DND-41 (cell line): ENCODE results near the gene REG3A.

Source experiments
- ATAC-seq: fragments of 200-7000 bp; cut with Tn5 transposase; 3 replicates; pipeline ENCODE4 v1.9.1; 2021; ENCODE audit warnings: low read depth; ENCODE audit not compliant: insufficient read depth
- DNase-seq: peaks from one replicate; pipeline ENCODE4 v3.0.0-alpha.2; 2020
- H2AFZ ChIP-seq: 2 replicates; pipeline ENCODE4 v1.6.0; 2012; ENCODE audit warnings: low read depth, low read length
- H3K27ac ChIP-seq: 2 replicates; pipeline ENCODE4 v1.5.1; 2012; ENCODE audit warnings: low read length, inconsistent platforms
- H3K27me3 ChIP-seq: fragments of 200-600 bp; sonication (generic); 2 replicates; pipeline ENCODE4 v1.6.0; 2012; ENCODE audit warnings: low read length, mild to moderate bottlenecking, inconsistent platforms; ENCODE audit not compliant: insufficient read depth, poor library complexity
- H3K36me3 ChIP-seq: 2 replicates; pipeline ENCODE4 v1.5.1; 2012; ENCODE audit warnings: low read length, inconsistent platforms; ENCODE audit not compliant: insufficient read depth
- H3K4me1 ChIP-seq: 2 replicates; pipeline ENCODE4 v1.5.1; 2012; ENCODE audit warnings: mild to moderate bottlenecking, low read length; ENCODE audit not compliant: insufficient read depth
- H3K4me2 ChIP-seq: 2 replicates; pipeline ENCODE4 v1.6.0; 2012; ENCODE audit warnings: mild to moderate bottlenecking, moderate library complexity, low read length, inconsistent platforms; ENCODE audit not compliant: insufficient read depth
- H3K4me3 ChIP-seq, 2 experiments: fragments of 200-600 bp in 1 of 2; shearing (Covaris generic) in 1 of 2; 2 replicates each; pipeline ENCODE4 v1.5.1; 2012 to 2016; ENCODE audit warnings: inconsistent platforms in 2 of 2, low read length in 2 of 2, mild to moderate bottlenecking in 2 of 2, low read depth in 1 of 2, moderate library complexity in 1 of 2
- H3K79me2 ChIP-seq: 2 replicates; pipeline ENCODE4 v1.6.0; 2012; ENCODE audit warnings: low read length, inconsistent platforms; ENCODE audit not compliant: insufficient read depth
- H3K9ac ChIP-seq: 2 replicates; pipeline ENCODE4 v1.6.0; 2012; ENCODE audit warnings: low read depth, mild to moderate bottlenecking, inconsistent platforms, low read length, moderate library complexity
- H3K9me3 ChIP-seq: 2 replicates; pipeline ENCODE4 v1.5.1; 2012; ENCODE audit warnings: low read length, moderate library complexity, mild to moderate bottlenecking, inconsistent platforms; ENCODE audit not compliant: insufficient read depth, severe bottlenecking
- H4K20me1 ChIP-seq: 2 replicates; pipeline ENCODE4 v1.6.0; 2012; ENCODE audit warnings: low read length; ENCODE audit not compliant: insufficient read depth
- EZH2 ChIP-seq: IDR thresholded peaks from 3 replicates; pipeline ENCODE4 v1.6.1; 2012; ENCODE audit warnings: borderline replicate concordance, low read depth, mild to moderate bottlenecking, moderate library complexity, low read length, inconsistent platforms; ENCODE audit not compliant: severe bottlenecking
- TF ChIP-seq, protein P1 (sequence below): IDR thresholded peaks from 2 replicates; pipeline ENCODE4 v1.5.1; 2012; ENCODE audit warnings: borderline replicate concordance, low read length, moderate library complexity, mild to moderate bottlenecking; ENCODE audit not compliant: poor library complexity, severe bottlenecking; ENCODE audit errors: extremely low read depth

The REG3A gene

DNA sequence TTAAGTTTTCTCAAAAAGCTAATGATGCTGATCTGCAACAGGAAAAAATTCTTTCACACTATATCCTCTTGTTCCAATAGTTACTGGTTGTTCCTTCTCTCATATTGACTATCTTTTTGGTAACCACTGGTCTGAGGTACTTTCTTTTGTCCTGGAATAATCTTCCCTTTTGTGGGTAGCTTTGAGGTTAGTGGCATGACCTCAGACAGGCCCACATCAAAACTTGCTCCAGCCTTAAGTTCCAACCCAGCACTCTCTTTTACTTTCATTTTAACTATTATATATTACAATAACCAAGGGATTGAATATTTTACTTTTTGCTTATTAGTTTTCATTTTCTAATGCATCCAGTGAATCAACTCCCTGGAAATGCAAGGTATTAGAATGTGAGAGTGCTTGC, 29.7 kb downstream of the REG3A start:
- ATAC-seq (no peak), DNase-seq (no peak)
- TF ChIP-seq, protein P1, sequence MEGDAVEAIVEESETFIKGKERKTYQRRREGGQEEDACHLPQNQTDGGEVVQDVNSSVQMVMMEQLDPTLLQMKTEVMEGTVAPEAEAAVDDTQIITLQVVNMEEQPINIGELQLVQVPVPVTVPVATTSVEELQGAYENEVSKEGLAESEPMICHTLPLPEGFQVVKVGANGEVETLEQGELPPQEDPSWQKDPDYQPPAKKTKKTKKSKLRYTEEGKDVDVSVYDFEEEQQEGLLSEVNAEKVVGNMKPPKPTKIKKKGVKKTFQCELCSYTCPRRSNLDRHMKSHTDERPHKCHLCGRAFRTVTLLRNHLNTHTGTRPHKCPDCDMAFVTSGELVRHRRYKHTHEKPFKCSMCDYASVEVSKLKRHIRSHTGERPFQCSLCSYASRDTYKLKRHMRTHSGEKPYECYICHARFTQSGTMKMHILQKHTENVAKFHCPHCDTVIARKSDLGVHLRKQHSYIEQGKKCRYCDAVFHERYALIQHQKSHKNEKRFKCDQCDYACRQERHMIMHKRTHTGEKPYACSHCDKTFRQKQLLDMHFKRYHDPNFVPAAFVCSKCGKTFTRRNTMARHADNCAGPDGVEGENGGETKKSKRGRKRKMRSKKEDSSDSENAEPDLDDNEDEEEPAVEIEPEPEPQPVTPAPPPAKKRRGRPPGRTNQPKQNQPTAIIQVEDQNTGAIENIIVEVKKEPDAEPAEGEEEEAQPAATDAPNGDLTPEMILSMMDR: no peak
- no peak for TF ChIP-seq EZH2
- Histone ChIP-seq H3K4me2 (no peak overlapping the region), H3K4me1 (no peaks in the 10 kb centered on the region), H3K4me3 (no peak overlapping the region), H3K27ac (no peak overlapping the region), H4K20me1 (no peaks in the 10 kb centered on the region), H3K9me3 (no peaks in the 10 kb centered on the region), H3K27me3 (no peaks in the 10 kb centered on the region), H3K9ac (no peak overlapping the region), H2AFZ (no peak overlapping the region), H3K36me3 (no peaks in the 10 kb centered on the region), H3K79me2 (no peaks in the 10 kb centered on the region)

DNA sequence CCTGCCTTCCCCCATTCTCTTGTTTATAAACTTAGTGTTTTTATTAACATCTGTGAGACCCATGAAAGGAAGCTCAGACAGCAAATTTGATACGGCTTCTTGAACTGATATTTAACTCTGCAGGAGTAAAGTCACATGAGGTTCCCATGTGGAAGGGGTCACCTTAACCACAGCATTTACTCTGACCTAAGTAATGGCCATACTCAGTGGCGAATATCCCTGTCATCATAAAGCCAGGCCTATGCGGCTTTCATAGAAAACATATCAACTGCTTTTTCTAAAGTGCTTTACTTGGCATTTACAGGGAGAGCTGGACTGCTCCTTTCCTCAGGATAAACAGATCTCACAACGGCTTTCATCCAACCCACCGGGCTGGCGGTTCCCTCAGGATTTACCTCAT, 30.3 kb downstream of the REG3A start:
- TF ChIP-seq, protein P1: no peak
- no peak for TF ChIP-seq EZH2
- Histone ChIP-seq H3K4me3 (no peak overlapping the region), H3K27ac (no peak overlapping the region), H2AFZ (no peak overlapping the region), H3K9ac (no peak overlapping the region), H3K4me1 (no peaks in the 10 kb centered on the region), H4K20me1 (no peaks in the 10 kb centered on the region), H3K27me3 (no peaks in the 10 kb centered on the region), H3K36me3 (no peaks in the 10 kb centered on the region), H3K9me3 (no peaks in the 10 kb centered on the region), H3K4me2 (no peak overlapping the region), H3K79me2 (no peaks in the 10 kb centered on the region)
- DNase-seq: no peak
- no peak for ATAC-seq

DNA sequence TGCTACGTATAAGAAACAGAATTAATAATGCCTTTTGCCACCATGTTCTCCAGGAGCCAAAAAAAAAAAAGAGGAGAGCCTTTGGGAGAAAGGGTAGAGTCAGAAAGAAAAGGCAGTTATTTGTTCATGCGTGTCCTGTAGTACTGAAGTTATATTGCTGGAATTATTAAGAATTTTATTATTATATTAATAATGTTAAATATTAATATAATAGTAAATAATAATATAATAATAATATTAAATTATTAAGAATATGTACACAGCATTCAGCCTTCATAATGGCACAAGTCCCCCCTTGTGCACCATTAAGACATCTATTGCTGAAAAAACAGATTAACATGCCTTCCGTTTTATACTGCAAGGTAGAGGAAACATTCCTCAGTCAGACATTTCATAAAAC, 31.1 kb downstream of the REG3A start:
- DNase-seq: no peak
- Histone ChIP-seq H3K27me3 (no peaks in the 10 kb centered on the region), H4K20me1 (no peaks in the 10 kb centered on the region), H3K79me2 (no peaks in the 10 kb centered on the region), H3K4me1 (no peaks in the 10 kb centered on the region), H3K36me3 (no peaks in the 10 kb centered on the region), H3K9me3 (no peaks in the 10 kb centered on the region), H3K9ac (no peak overlapping the region), H3K4me2 (no peak overlapping the region), H2AFZ (no peak overlapping the region), H3K4me3 (no peak overlapping the region), H3K27ac (no peak overlapping the region)
- ATAC-seq: no peak
- no peak for TF ChIP-seq EZH2
- TF ChIP-seq, protein P1: no peak

DNA sequence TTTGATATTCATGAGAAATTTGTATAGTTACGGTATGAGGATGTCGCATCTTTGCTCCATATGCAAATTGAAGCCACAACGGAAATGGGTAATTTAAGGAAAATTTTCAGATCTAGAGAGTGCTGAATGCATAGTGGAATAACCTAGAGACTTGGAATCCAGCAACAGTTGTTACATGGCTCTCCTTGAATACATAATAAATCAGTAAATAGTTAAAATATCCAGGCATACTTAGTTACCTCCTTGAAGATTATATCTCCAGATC, 33.9 kb downstream of the REG3A start:
- no peak for TF ChIP-seq EZH2
- Histone ChIP-seq H2AFZ (no peak overlapping the region), H4K20me1 (no peaks in the 10 kb centered on the region), H3K9me3 (no peaks in the 10 kb centered on the region), H3K4me1 (no peaks in the 10 kb centered on the region), H3K27me3 (no peaks in the 10 kb centered on the region), H3K4me2 (no peak overlapping the region), H3K27ac (no peak overlapping the region), H3K79me2 (no peaks in the 10 kb centered on the region), H3K36me3 (no peaks in the 10 kb centered on the region), H3K4me3 (no peak overlapping the region), H3K9ac (no peak overlapping the region)
- DNase-seq: no peak
- ATAC-seq: no peak
